Measurements from ENCODE around the gene EDN3.

The EDN3 gene

DNA sequence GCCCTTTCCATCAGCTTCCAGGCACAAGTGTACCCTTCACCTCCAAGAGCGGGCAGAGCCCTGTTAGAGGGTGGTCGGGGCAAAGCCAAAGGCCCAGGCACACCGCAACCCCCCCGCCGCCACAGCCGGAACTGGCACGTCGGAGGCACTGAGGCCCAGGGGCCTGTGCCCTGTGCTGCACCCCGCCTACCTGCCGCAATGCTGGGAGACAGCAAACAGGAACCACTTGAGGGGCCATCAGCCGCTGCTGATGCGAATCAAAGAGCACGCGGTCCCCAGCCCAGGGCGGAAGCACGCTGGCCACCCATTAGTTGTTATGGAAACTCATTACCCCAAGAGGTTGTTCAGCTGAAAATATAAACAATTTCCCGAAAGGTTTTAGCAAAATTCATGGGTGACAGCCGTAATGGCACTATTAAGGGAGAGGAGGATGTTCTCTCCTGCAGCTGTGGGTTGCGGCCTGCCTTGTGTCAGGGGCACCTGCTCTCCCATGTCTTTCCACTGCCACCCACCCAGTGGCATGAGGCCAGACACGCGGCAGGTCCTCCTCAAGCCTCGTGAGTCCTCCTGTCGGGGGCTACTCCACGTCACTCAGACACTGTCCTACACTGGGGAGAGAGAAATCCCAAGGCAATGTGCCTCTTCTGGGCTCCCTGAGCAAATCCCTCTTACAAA, 65.3 kb downstream of the EDN3 start:
- DNase-seq: no peak

DNA sequence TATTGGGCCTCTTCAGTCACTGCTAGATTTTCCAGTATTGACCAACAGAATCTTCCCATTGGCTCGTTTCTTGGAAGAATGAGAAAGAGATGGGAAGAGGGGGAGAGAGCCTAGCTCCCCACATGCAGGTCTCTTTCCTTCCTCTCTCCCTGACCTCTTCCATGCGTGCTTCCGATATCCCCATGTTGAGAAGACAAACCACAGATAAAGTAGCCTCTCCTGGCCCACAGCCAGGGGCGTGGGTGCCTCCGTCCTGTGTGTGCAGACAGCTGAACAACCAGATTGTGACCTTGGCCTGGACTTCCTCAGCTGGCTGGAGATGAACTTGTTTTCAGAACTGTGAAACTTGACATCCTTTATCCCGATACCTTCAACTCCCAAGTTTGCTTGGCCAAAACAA, 71.0 kb downstream of the EDN3 start:
- no peak for DNase-seq

DNA sequence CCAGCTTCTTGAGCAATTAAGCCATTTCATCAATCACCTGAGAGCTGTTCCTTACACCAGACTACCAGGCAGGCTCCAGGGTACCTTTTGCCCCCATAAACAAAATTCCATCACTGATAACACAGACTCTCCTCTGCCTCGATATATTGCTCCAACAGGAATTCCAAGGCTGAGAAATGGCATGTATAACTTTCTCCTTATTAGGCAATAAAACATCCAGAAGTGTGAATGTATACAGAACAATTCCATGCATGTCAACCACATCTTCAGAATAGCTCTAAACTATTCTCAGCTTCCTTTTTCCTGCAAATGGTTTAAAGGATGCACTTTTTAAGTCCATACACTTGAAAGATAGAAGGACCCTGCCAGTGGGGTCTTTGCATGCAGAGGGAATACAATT, 73.8 kb downstream of the EDN3 start:
- DNase-seq: no peak

DNA sequence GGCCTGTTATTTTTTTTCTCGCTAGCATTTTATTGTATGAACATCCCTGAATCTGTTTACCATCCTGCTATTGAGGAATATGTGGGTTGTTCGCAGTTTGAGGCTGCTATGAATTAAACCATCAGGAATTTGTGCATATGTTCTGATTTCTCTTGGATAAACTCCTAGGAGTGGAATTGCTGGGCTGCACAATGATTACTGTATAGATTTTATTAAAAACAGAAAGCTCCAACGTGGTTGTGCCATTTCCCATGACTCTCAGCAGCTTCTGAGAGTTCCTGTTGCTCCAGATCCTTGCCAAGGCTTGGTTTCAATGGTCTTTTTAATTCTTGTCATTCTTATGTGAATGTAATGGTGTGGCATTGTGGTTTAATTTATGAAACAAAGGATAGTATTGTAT, 75.1 kb downstream of the EDN3 start:
- DNase-seq: no peak
